ENCODE data around the gene NT5C2.

The NT5C2 gene

DNA sequence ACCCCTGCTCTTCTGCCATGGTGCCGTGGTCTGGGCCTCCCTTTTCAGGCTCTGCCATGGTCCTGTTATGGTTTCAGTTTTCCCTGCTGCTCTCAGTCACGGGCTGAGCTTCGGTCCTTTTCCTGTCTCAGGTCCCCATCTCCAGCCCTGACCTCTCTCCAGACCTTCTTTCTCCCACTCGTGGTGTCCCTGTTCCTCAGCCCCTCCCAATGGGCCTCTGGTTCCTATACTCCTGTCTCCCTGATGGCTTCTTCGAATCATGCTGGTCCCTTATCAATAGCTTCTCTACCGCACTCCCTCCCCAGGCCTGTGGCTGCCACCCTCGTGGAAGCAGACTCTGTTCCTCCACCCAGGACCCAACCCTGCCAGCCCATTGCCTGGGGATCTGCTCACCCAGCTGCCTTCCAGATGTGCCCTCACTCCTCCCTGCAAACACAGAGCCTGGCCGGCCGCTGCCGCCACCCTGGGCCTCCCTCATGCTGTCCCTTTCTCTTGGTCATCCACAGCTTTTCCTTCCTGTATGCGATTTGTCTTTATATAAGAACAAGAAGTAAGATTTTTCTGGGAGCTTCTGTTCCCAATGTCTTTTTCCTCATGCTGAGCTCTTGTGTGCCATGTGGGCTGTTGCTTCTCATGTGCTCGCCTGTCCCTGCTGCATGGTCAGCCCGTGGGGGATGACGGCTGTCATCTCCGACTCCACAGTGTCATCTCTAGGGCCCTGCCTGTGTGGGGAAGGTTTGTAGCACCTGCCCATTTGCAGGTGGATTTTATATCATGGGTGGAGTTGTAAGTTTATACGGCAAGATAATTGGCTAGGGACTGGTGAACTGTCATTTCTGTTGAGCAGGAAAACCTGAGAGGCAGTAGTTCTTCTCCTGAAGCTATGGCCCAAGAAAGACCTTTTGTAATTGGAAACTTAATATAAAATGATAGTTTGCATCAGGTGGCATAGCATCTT is 126.7 kb downstream of the NT5C2 start:
- no peak for DNase-seq
- Histone ChIP-seq H3K27me3 (replicated peaks; ENCODE audit: insufficient read depth, low read length) (no peaks in the 10 kb centered on the region), H2AFZ (ENCODE audit: low read length) (no peak overlapping the region), H3K9me3 (replicated peaks; ENCODE audit: insufficient read depth, low read length) (no peaks in the 10 kb centered on the region), H3K36me3 (replicated peaks; ENCODE audit: insufficient read depth, low read length) (no peaks in the 10 kb centered on the region), H3K4me2 (ENCODE audit: low read depth, low read length) (no peak overlapping the region), H3K9me2 (replicated peaks; ENCODE audit: insufficient read depth, low read length) (no peaks in the 10 kb centered on the region), H4K20me1 (ENCODE audit: insufficient read depth, low read length) (no peaks in the 10 kb centered on the region), H3K4me3 (ENCODE audit: low read length) (no peak overlapping the region), H3K4me1 (ENCODE audit: low read length) (peaks cover 32% of the 10 kb centered on the region), H3K27ac (ENCODE audit: low read length) (no peak overlapping the region), H3K9ac (ENCODE audit: low read length) (no peak overlapping the region), H3F3A (ENCODE audit: insufficient read depth, low read length) (peaks cover 5% of the 10 kb centered on the region), H3K79me2 (ENCODE audit: low read length) (no peaks in the 10 kb centered on the region)
- TF ChIP-seq EZH2phosphoT487 (IDR thresholded peaks at IDR 0.05; ENCODE audit: low read length) (no peak), CTCF (IDR thresholded peaks at IDR 0.05; ENCODE audit: low read length) (no peak), EZH2 (optimal IDR thresholded peaks at IDR 0.05; ENCODE audit: low read depth, low read length) (no peak)

GRCh38 chr10:103064956-103065355 is 128.1 kb downstream of the NT5C2 start:
- Histone ChIP-seq H3K79me2 (ENCODE audit: low read length) (no peaks in the 10 kb centered on the region), H3K4me3 (ENCODE audit: low read length) (no peak overlapping the region), H3K36me3 (replicated peaks; ENCODE audit: insufficient read depth, low read length) (no peaks in the 10 kb centered on the region), H3K9me3 (replicated peaks; ENCODE audit: insufficient read depth, low read length) (no peaks in the 10 kb centered on the region), H2AFZ (ENCODE audit: low read length) (no peak overlapping the region), H3K27me3 (replicated peaks; ENCODE audit: insufficient read depth, low read length) (no peaks in the 10 kb centered on the region), H3K4me1 (ENCODE audit: low read length) (peaks cover 20% of the 10 kb centered on the region), H3K9ac (ENCODE audit: low read length) (no peak overlapping the region), H3F3A (ENCODE audit: insufficient read depth, low read length) (no peaks in the 10 kb centered on the region), H3K27ac (ENCODE audit: low read length) (no peak overlapping the region), H3K4me2 (ENCODE audit: low read depth, low read length) (no peak overlapping the region), H3K9me2 (replicated peaks; ENCODE audit: insufficient read depth, low read length) (no peaks in the 10 kb centered on the region), H4K20me1 (ENCODE audit: insufficient read depth, low read length) (no peaks in the 10 kb centered on the region)
- no peak for DNase-seq
- no peak for TF ChIP-seq EZH2 (optimal IDR thresholded peaks at IDR 0.05; ENCODE audit: low read depth, low read length)

- no peaks in the 10 kb centered on the region for H4K20me1 ChIP-seq (ENCODE audit: insufficient read depth, low read length)
- H3K27me3 ChIP-seq (replicated peaks; ENCODE audit: insufficient read depth, low read length) = no peaks in the 10 kb centered on the region
- H2AFZ ChIP-seq (ENCODE audit: low read length) = no peak overlapping the region
- no peak overlapping the region for H3K27ac ChIP-seq (ENCODE audit: low read length)
- no peak overlapping the region for H3K4me3 ChIP-seq (ENCODE audit: low read length)
- H3K9ac ChIP-seq (ENCODE audit: low read length) = no peak overlapping the region
- peaks cover 14% of the 10 kb centered on the region for H3K4me1 ChIP-seq (ENCODE audit: low read length)
- no peaks in the 10 kb centered on the region for H3K9me3 ChIP-seq (replicated peaks; ENCODE audit: insufficient read depth, low read length)
- no peaks in the 10 kb centered on the region for H3K9me2 ChIP-seq (replicated peaks; ENCODE audit: insufficient read depth, low read length)
- no peak for TF ChIP-seq EZH2phosphoT487 (IDR thresholded peaks at IDR 0.05; ENCODE audit: low read length)
- TF ChIP-seq EZH2 (optimal IDR thresholded peaks at IDR 0.05; ENCODE audit: low read depth, low read length) = no peak
- no peak for TF ChIP-seq CTCF (IDR thresholded peaks at IDR 0.05; ENCODE audit: low read length)
- H3K36me3 ChIP-seq (replicated peaks; ENCODE audit: insufficient read depth, low read length) = no peaks in the 10 kb centered on the region
- no peak for DNase-seq
- no peaks in the 10 kb centered on the region for H3F3A ChIP-seq (ENCODE audit: insufficient read depth, low read length)
- no peak overlapping the region for H3K4me2 ChIP-seq (ENCODE audit: low read depth, low read length)
- no peaks in the 10 kb centered on the region for H3K79me2 ChIP-seq (ENCODE audit: low read length)
Measured at GRCh38 chr10:103062854-103063590, 130.1 kb downstream of the NT5C2 start.
